B cell (primary cell): ENCODE results near the gene BARHL1.

Experiments used
- EZH2 ChIP-seq: IDR thresholded peaks from 2 replicates; pipeline ENCODE4 v1.6.1; 2012; ENCODE audit warnings: borderline replicate concordance, low read depth, mild to moderate bottlenecking, moderate library complexity, low read length; ENCODE audit not compliant: insufficient read depth, poor library complexity, severe bottlenecking
- TF ChIP-seq, protein P1 (sequence below): fragments of 200-600 bp; IDR thresholded peaks from one replicate; pipeline ENCODE4 v1.8.0; 2022; ENCODE audit warnings: antibody characterized with exemption, mild to moderate bottlenecking

DNA sequence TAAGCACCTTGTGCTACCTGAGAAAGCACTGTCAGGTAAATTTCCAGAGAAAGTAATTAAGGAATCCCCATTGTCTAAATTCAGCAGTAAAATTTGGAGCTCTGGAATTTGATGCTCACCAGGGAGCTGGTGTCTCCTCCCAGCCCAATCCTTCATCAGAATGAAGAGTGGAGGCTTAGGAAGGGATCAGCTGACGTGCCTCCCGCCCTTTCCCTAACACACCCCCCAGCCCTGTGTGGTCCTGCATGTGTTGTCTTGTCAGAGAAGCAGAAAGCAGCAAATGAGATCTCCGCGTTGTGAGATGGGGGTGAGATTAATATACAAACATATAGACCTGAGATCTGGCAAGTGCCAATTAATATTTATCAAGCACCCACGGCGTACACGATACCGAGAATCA lies 26.9 kb upstream of the BARHL1 start:
- TF ChIP-seq, protein P1, sequence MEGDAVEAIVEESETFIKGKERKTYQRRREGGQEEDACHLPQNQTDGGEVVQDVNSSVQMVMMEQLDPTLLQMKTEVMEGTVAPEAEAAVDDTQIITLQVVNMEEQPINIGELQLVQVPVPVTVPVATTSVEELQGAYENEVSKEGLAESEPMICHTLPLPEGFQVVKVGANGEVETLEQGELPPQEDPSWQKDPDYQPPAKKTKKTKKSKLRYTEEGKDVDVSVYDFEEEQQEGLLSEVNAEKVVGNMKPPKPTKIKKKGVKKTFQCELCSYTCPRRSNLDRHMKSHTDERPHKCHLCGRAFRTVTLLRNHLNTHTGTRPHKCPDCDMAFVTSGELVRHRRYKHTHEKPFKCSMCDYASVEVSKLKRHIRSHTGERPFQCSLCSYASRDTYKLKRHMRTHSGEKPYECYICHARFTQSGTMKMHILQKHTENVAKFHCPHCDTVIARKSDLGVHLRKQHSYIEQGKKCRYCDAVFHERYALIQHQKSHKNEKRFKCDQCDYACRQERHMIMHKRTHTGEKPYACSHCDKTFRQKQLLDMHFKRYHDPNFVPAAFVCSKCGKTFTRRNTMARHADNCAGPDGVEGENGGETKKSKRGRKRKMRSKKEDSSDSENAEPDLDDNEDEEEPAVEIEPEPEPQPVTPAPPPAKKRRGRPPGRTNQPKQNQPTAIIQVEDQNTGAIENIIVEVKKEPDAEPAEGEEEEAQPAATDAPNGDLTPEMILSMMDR, result no peak
- no peak for TF ChIP-seq EZH2
